Fibroblast of the aortic adventitia (primary cell): ENCODE data around the gene HRH2. TPM values are rescaled to one million over a fixed set of nuclear protein-coding genes. Genes with fewer than 3 reads are reported as not detected.

Source experiments
- DNase-seq: peaks from one replicate; pipeline ENCODE4 v3.0.0-alpha.2; 2010; ENCODE audit warnings: low read depth
- H3K4me3 ChIP-seq: 2 replicates; pipeline ENCODE4 v1.5.1; 2011; ENCODE audit warnings: low read depth, mild to moderate bottlenecking, control low read depth, low read length, moderate library complexity
- total RNA-seq: library from RNA; depleted of rRNA; stranded (reverse); fragments of >200 nt; gene quantifications from 2 replicates; pipeline ENCODE4 v1.2.3, GENCODE V29; 2012; ENCODE audit warnings: low replicate concordance
- TF ChIP-seq, protein P1 (sequence below): IDR thresholded peaks from 2 replicates; pipeline ENCODE4 v1.5.1; 2011; ENCODE audit warnings: mild to moderate bottlenecking, low read length, control low read depth, inconsistent platforms; ENCODE audit not compliant: insufficient read depth

HRH2 gene
- total RNA-seq, result under 0.01 TPM in 1 of 2 replicates, not detected in the other

- TF ChIP-seq, protein P1, sequence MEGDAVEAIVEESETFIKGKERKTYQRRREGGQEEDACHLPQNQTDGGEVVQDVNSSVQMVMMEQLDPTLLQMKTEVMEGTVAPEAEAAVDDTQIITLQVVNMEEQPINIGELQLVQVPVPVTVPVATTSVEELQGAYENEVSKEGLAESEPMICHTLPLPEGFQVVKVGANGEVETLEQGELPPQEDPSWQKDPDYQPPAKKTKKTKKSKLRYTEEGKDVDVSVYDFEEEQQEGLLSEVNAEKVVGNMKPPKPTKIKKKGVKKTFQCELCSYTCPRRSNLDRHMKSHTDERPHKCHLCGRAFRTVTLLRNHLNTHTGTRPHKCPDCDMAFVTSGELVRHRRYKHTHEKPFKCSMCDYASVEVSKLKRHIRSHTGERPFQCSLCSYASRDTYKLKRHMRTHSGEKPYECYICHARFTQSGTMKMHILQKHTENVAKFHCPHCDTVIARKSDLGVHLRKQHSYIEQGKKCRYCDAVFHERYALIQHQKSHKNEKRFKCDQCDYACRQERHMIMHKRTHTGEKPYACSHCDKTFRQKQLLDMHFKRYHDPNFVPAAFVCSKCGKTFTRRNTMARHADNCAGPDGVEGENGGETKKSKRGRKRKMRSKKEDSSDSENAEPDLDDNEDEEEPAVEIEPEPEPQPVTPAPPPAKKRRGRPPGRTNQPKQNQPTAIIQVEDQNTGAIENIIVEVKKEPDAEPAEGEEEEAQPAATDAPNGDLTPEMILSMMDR, result no peak
Measured at GRCh38 chr5:175657593-175658271, at the start of gene HRH2. HRH2 (plus strand) TSS chr5:175658071; CDS start chr5:175683234, 25,163 bp downstream.

DNA sequence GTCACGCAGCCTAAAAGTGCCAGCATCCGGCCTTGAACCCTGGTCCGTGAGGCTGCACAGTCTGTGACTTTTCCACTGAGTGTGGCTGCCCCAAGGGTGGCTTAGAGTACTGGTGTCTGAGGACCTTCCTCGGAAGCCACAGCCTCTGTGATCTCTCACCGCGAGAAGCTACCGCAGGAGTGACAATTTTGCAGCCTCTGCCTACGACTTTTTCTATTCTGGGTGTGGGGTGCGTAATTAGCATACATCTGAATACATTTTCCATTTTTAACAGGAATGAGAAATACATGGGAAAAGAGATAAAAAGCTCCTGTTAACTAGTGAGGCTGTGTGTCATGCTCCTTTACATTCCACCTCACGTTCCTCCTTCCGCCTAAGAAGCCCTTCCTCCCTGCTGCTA lies 48.3 kb upstream of the HRH2 start:
- TF ChIP-seq, protein P1, result no peak
- no peak for DNase-seq
- no peak overlapping the region for H3K4me3 ChIP-seq

More at GRCh38 chr5:175657593-175658271, at the start of gene HRH2:
- H3K4me3 ChIP-seq, result no peak within 1 kb of the TSS
- no peak for DNase-seq

DNA sequence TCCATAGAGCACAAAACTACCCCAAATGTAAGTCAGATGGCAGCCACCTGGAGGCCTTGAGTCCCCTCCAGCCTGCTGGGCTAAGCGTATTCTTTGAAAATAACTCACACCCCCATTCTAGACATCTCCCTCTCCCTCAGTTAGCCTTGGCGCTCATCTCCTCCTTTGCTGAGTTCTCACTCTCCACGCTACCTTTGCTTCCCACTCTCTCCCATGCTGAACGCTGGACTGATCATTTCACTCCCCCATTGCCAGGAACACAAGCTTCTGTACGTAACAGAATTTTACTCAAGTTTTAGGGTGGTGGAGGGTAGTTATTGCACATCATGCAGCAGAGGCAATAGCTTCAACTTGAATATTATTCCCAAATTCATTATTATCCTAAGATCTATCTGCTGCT lies 47.5 kb upstream of the HRH2 start:
- TF ChIP-seq, protein P1, result no peak
- DNase-seq, result no peak
- H3K4me3 ChIP-seq, result no peak overlapping the region

DNA sequence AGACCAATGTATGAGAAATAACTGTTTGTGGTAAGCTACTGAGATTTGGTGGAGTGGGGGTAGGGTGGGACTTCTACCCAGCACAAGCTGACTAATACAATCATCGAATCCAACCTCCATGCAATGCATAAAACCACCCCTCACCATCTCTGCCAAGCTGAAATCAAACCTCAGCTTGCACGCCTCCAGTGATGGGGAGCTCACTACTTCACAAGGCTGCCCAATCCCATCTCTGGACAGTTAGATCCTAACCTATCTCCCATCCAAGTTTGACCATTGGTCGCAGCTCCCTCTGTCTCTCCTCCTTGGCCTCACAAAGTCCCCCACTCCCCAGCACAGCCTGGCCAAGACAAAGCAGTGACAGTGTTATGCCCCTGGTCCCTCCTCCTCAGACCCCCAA lies 47.0 kb upstream of the HRH2 start:
- TF ChIP-seq, protein P1, result no peak
- DNase-seq, result no peak
- no peak overlapping the region for H3K4me3 ChIP-seq

GRCh38 chr5:175614223-175614815 lies 43.6 kb upstream of the HRH2 start:
- no peak for DNase-seq
- H3K4me3 ChIP-seq, result no peak overlapping the region
- TF ChIP-seq, protein P1, result no peak

GRCh38 chr5:175614861-175615260 lies 43.0 kb upstream of the HRH2 start:
- DNase-seq, result no peak
- TF ChIP-seq, protein P1, result no peak
- no peak overlapping the region for H3K4me3 ChIP-seq
